Ascending aorta (tissue), 2 donors: Measurements from ENCODE around the gene JAKMIP1. TPM values are rescaled to one million over a fixed set of nuclear protein-coding genes. Genes with fewer than 3 reads are reported as not detected.

ENCODE experiments used
- DNase-seq, 2 donors: peaks; one replicate each; pipeline ENCODE4 v3.0.0-alpha.2; 2019; ENCODE audit warnings: low spot score in 2 of 2
- H3K27ac ChIP-seq, 2 donors: fragments of 200-600 bp; sonication (generic); one replicate each; pipeline ENCODE4 v1.5.1; 2016 to 2017; ENCODE audit warnings: mild to moderate bottlenecking in 1 of 2
- H3K27me3 ChIP-seq: fragments of 200-600 bp; sonication (generic); one replicate; pipeline ENCODE4 v1.5.1; 2017
- H3K36me3 ChIP-seq, 2 donors: fragments of 200-600 bp; sonication (generic); one replicate each; pipeline ENCODE4 v1.5.1; 2016
- H3K4me1 ChIP-seq, 2 donors: fragments of 200-600 bp; sonication (generic); one replicate each; pipeline ENCODE4 v1.5.1; 2016 to 2017; ENCODE audit warnings: mild to moderate bottlenecking in 1 of 2
- H3K4me3 ChIP-seq, 2 donors: fragments of 200-600 bp; sonication (generic); one replicate each; pipeline ENCODE4 v1.5.1; 2016 to 2017; ENCODE audit warnings: mild to moderate bottlenecking in 1 of 2
- H3K9me3 ChIP-seq, 2 donors: fragments of 200-600 bp; sonication (generic); one replicate each; pipeline ENCODE4 v1.5.1; 2016
- intact Hi-C: fragments of 100-400 bp; cut with DNase I; formaldehyde crosslinking; loops from one replicate; pipeline ENCODE4 v1.15.1; 2023
- total RNA-seq: library from RNA; depleted of rRNA; stranded (reverse); fragments of >200 nt; gene quantifications from one replicate; pipeline ENCODE4 v1.1.0, GENCODE V29; 2016
- TF ChIP-seq, protein P1 (sequence below), 3 experiments: fragments of 200-600 bp in 2 of 3; fragments of 450-650 bp in 1 of 3; sonication (generic) in 2 of 3; IDR thresholded peaks; one replicate each; pipeline ENCODE4 v1.5.1; 2016 to 2019; ENCODE audit warnings: antibody characterized with exemption in 3 of 3, mild to moderate bottlenecking in 1 of 3, moderate library complexity in 1 of 3

The JAKMIP1 gene
- total RNA-seq, 1 donor from 2014 or later: not detected

DNA sequence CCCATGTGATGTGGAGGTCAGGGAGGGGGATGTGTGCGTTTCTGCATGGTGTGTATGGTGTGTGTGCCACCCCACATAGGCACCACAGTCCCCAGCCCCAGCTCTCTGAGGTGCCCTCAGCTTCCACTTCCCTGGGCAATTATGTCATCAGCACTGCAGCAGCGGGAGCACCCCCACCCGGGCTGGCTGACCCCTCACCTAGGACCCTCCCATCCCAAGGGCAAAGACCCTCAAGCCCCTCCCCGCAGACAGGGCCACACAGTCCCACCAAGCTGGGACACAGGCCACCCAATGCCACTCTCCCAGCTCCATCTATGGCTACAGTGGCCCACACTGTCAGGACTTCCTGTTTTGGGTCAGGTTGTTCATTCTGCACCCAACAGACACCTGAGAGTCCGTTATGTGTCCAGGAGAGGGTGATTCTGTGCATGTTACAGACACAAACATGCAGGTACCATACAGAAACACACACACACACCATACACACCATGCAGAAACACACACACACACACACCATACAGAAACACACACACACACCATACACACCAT, 75.2 kb downstream of the JAKMIP1 start:
- TF ChIP-seq, protein P1, sequence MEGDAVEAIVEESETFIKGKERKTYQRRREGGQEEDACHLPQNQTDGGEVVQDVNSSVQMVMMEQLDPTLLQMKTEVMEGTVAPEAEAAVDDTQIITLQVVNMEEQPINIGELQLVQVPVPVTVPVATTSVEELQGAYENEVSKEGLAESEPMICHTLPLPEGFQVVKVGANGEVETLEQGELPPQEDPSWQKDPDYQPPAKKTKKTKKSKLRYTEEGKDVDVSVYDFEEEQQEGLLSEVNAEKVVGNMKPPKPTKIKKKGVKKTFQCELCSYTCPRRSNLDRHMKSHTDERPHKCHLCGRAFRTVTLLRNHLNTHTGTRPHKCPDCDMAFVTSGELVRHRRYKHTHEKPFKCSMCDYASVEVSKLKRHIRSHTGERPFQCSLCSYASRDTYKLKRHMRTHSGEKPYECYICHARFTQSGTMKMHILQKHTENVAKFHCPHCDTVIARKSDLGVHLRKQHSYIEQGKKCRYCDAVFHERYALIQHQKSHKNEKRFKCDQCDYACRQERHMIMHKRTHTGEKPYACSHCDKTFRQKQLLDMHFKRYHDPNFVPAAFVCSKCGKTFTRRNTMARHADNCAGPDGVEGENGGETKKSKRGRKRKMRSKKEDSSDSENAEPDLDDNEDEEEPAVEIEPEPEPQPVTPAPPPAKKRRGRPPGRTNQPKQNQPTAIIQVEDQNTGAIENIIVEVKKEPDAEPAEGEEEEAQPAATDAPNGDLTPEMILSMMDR (IDR thresholded peaks at IDR 0.05): no peak
- DNase-seq: no peak
- Histone ChIP-seq H3K27ac (no peak overlapping the region), H3K9me3 (no peaks in the 10 kb centered on the region), H3K27me3 (no peaks in the 10 kb centered on the region), H3K4me1 (no peaks in the 10 kb centered on the region), H3K36me3 (no peaks in the 10 kb centered on the region), H3K4me3 (no peak overlapping the region)
- intact Hi-C loops: no loop called here

DNA sequence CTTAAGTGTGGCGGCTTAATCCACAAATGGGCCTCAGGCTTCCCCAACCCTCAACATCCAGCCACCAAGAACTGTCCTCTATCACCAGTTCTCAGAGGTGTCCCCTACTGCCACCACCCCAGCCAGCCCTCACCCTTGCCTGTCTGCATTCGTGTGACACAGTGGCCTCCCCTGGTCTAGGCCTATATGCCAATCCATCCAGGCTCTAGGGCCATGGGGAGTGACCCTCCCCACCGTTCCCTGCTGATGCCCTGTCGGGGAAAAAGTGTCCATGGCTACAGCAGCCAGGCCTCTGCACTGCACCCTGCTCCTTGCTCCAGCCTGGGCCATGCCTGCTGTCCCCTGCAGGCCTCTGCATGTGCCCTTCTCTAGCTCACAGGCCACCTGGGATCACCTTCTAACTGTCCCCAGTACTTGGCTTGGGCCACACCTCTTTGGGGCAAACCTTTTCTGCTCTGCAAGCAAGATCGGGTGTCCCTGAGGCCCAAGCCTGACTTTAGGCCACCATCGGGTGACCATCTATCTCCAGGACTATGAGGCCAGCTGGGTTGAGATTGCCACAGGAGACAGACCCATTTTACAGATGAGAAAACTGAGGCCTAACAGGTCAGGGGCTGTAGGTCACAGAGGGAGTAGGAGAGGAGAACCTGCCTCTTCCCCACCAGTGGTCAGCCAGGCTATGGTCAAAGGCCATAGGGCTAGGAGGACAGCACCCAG, 75.8 kb downstream of the JAKMIP1 start:
- intact Hi-C loops: no loop called here
- no peak for DNase-seq

DNA sequence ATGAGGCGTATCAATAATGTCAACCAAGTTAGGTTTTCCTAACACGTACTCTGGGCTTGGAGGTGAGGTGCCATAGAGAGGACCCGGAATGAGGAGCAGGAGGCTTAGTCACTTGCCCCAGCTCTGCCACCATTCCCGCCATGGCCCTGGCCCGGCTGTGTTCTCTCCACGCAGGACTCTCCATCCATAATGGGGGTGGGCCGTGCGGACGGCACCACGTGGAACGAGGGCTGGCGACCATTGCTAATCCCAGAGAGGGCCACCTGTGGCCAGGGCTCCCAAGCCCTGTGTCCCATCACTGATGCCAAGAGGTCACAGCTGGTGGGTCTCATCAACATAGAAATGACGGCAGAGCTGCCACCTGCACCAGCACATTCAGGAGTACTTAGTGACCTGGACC, 76.4 kb downstream of the JAKMIP1 start:
- Histone ChIP-seq H3K4me1 (no peaks in the 10 kb centered on the region), H3K9me3 (no peaks in the 10 kb centered on the region), H3K27ac (no peak overlapping the region), H3K36me3 (no peaks in the 10 kb centered on the region), H3K27me3 (no peaks in the 10 kb centered on the region), H3K4me3 (no peak overlapping the region)
- intact Hi-C loops: no loop called here
- TF ChIP-seq, protein P1 (IDR thresholded peaks at IDR 0.05): no peak
- no peak for DNase-seq

More for the DNA sequence above, 75.8 kb downstream of the JAKMIP1 start:
- TF ChIP-seq, protein P1 (IDR thresholded peaks at IDR 0.05): no peak
- Histone ChIP-seq H3K9me3 (no peaks in the 10 kb centered on the region), H3K27ac (no peak overlapping the region), H3K36me3 (no peaks in the 10 kb centered on the region), H3K4me1 (no peaks in the 10 kb centered on the region), H3K27me3 (no peaks in the 10 kb centered on the region), H3K4me3 (no peak overlapping the region)

DNA sequence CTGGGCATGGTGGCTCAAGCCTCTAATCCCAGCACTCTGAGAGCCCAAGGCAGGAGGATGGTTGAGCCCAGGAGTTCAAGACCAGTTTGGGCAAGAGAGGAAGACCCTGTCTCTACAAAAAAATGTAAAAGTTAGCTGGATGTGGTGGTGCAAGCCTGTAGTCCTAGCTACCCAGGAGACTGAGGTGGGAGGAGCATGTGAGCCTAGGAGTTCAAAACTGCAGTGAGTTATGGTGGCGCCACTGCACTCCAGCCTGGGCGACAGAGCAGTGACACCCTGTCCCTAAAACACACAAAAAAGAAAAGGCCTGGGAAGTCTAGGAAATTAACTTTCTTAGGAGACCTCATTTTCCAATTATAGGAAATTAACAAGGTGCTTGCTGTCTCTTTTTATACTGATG, 76.8 kb downstream of the JAKMIP1 start:
- no peaks in the 10 kb centered on the region for H3K4me1 ChIP-seq
- no peak for DNase-seq
- TF ChIP-seq, protein P1 (IDR thresholded peaks at IDR 0.05): no peak
- no peaks in the 10 kb centered on the region for H3K36me3 ChIP-seq
- no peaks in the 10 kb centered on the region for H3K9me3 ChIP-seq
- H3K27me3 ChIP-seq: no peaks in the 10 kb centered on the region
- H3K4me3 ChIP-seq: no peak overlapping the region
- intact Hi-C loops: no loop called here
- no peak overlapping the region for H3K27ac ChIP-seq

DNA sequence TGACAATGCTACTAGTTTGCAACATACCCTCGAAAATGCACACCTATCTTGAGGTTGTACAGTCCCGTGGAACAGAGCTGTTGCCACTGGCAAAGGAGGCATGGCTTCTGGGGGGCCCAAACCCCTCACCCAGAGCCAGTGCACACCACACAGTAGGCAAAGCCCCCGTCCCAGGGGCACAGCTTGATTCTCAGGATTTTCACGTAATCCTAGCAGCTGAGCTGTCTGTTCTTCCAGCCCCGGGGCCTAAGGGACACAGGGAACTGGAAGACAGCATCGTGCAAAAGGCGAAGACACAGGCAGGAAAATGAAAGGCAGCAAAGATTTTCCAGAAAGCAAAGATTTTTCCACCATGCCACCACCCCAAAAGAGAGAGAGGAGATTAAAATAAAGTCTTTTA, 77.2 kb downstream of the JAKMIP1 start:
- no peaks in the 10 kb centered on the region for H3K4me1 ChIP-seq
- H3K4me3 ChIP-seq: no peak overlapping the region
- intact Hi-C loops: no loop called here
- DNase-seq: no peak
- H3K27me3 ChIP-seq: no peaks in the 10 kb centered on the region
- TF ChIP-seq, protein P1 (IDR thresholded peaks at IDR 0.05): no peak
- H3K36me3 ChIP-seq: no peaks in the 10 kb centered on the region
- no peak overlapping the region for H3K27ac ChIP-seq
- no peaks in the 10 kb centered on the region for H3K9me3 ChIP-seq
